NT2/D1 (cell line): ENCODE data around the gene ASPHD2.
A peak's percentile ranks its signal among the peaks of the same experiment; 100 is the strongest.

ENCODE experiments used
- DNase-seq: peaks from one replicate; pipeline ENCODE4 v3.0.0-alpha.2; 2011; ENCODE audit warnings: low read depth, low spot score
- H3K27me3 ChIP-seq: 2 replicates; pipeline ENCODE4 v1.6.0; 2011; ENCODE audit warnings: mild to moderate bottlenecking; ENCODE audit not compliant: insufficient read length, insufficient read depth
- H3K36me3 ChIP-seq: 2 replicates; pipeline ENCODE4 v1.6.1; 2011; ENCODE audit warnings: mild to moderate bottlenecking, low read length, mixed read lengths; ENCODE audit not compliant: insufficient read depth, insufficient read length
- H3K4me1 ChIP-seq: 2 replicates; pipeline ENCODE4 v1.5.1; 2011; ENCODE audit not compliant: insufficient read depth, insufficient read length
- H3K4me3 ChIP-seq: 2 replicates; pipeline ENCODE4 v1.5.1; 2011; ENCODE audit warnings: low read depth; ENCODE audit not compliant: insufficient read length
- H3K9ac ChIP-seq: 2 replicates; pipeline ENCODE4 v1.6.0; 2011; ENCODE audit warnings: low read depth; ENCODE audit not compliant: insufficient read length
- H3K9me3 ChIP-seq: 2 replicates; pipeline ENCODE4 v1.5.1; 2011; ENCODE audit warnings: mild to moderate bottlenecking, low read length; ENCODE audit not compliant: insufficient read depth
- SUZ12 ChIP-seq: IDR thresholded peaks from 2 replicates; pipeline ENCODE4 v1.6.1; 2011; ENCODE audit not compliant: insufficient read length, insufficient read depth; ENCODE audit errors: extremely low read depth
- YY1 ChIP-seq: IDR thresholded peaks from 2 replicates; pipeline ENCODE4 v1.6.1; 2011; ENCODE audit not compliant: insufficient read length, insufficient read depth
- ZNF274 ChIP-seq: IDR thresholded peaks from 2 replicates; pipeline ENCODE4 v1.6.1; 2011; ENCODE audit warnings: mild to moderate bottlenecking, low read depth, low read length

Gene ASPHD2

GRCh38 chr22:26416670-26417276, 12.3 kb upstream of the ASPHD2 start:
- no peak for DNase-seq
- Histone ChIP-seq H3K4me3 (no peak overlapping the region), H3K27me3 (no peaks in the 10 kb centered on the region), H3K4me1 (no peaks in the 10 kb centered on the region), H3K9ac (no peak overlapping the region), H3K9me3 (no peaks in the 10 kb centered on the region), H3K36me3 (no peaks in the 10 kb centered on the region)
- no peak for TF ChIP-seq SUZ12
- TF ChIP-seq ZNF274 = no peak
- TF ChIP-seq YY1 = no peak

GRCh38 chr22:26417406-26417805, 11.7 kb upstream of the ASPHD2 start:
- H3K36me3 ChIP-seq = no peaks in the 10 kb centered on the region
- no peak overlapping the region for H3K4me3 ChIP-seq
- H3K4me1 ChIP-seq = no peaks in the 10 kb centered on the region
- H3K27me3 ChIP-seq = no peaks in the 10 kb centered on the region
- no peak for DNase-seq
- no peak overlapping the region for H3K9ac ChIP-seq
- no peaks in the 10 kb centered on the region for H3K9me3 ChIP-seq
- TF ChIP-seq ZNF274 = no peak
- no peak for TF ChIP-seq YY1
- TF ChIP-seq SUZ12 = no peak

DNA sequence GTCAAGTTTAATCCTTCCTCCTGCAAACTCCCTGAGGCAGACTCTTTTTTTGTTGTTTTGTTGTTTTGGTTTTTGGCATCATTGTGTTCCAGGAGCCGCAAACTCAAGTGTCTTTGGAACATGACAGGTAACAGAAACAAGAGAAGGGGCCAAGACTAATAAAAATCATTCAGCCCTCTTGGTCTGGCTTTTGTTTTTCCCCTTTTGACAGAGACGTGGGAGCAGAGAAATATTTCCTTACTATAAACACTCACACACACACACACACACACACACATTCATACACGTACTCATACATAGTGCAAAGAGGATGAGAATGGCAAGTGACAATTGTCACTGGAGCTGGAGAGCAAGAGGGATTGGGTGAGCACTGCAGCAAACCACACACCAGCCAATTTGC, 10.4 kb upstream of the ASPHD2 start:
- TF ChIP-seq SUZ12 = no peak
- TF ChIP-seq ZNF274 = no peak
- TF ChIP-seq YY1 = no peak

DNA sequence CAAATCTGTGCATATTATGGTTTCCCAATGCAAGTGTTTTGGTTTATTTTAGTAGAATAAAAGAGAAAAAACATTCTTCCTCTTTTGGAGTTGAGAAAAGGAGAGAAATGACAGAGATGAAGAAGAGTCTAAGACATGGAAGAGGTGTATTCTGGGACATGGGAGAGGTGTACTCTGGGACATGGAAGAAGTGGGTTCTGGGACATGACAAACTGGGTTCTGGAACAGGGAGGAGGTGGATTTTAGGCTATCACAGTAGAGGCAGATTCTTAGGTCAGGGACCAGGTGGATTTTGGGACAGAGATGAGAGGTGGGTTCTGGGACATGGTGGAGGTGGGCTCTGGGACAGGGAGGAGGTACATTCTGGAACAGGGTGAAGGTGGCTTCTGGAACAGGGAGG, 2.1 kb upstream of the ASPHD2 start:
- peaks cover 12% of the 10 kb centered on the region for H3K9me3 ChIP-seq
- peaks cover 10% of the 10 kb centered on the region for H3K4me1 ChIP-seq
- DNase-seq = no peak
- no peak for TF ChIP-seq YY1
- TF ChIP-seq ZNF274 = no peak
- no peak for TF ChIP-seq SUZ12
- no peak overlapping the region for H3K9ac ChIP-seq
- H3K36me3 ChIP-seq = no peaks in the 10 kb centered on the region
- no peak overlapping the region for H3K4me3 ChIP-seq
- H3K27me3 ChIP-seq = peaks cover 29% of the 10 kb centered on the region

More for the DNA sequence above, 10.4 kb upstream of the ASPHD2 start:
- H3K36me3 ChIP-seq = no peaks in the 10 kb centered on the region
- DNase-seq = no peak
- H3K9me3 ChIP-seq = peaks cover 11% of the 10 kb centered on the region
- H3K4me1 ChIP-seq = no peaks in the 10 kb centered on the region
- H3K9ac ChIP-seq = no peak overlapping the region
- no peak overlapping the region for H3K4me3 ChIP-seq
- H3K27me3 ChIP-seq = no peaks in the 10 kb centered on the region

GRCh38 chr22:26429458-26430286, 612 bp downstream of the ASPHD2 start:
- DNase-seq = no peak
- Histone ChIP-seq H3K36me3 (peaks cover 14% of the 10 kb centered on the region), H3K9ac (peak overlapping the region; percentile 72), H3K4me1 (peaks cover 10% of the 10 kb centered on the region), H3K4me3 (peak overlapping the region; percentile 49), H3K9me3 (no peaks in the 10 kb centered on the region), H3K27me3 (peaks cover 29% of the 10 kb centered on the region)
- TF ChIP-seq ZNF274 (no peak), SUZ12 (no peak), YY1 (no peak)

DNA sequence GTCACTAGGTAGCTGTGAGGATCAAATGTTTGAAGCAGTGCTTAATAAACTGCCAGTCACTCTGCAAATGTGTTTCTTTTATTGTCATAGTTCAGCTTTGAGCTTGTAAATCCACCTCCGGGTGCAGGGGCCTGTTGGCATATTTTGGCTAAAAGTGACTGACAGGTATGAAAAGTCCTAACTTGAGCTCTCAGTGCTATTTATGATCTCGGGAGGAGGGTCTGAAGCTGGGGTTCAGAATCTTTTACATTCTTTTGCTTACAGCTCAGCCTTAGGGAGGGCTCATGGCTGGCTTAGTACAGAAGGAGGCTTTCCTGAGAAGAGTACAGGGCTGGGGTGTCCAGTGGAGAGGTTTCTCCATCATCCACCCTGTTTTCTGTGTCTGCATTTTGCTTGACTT, 1.5 kb downstream of the ASPHD2 start:
- peaks cover 29% of the 10 kb centered on the region for H3K27me3 ChIP-seq
- TF ChIP-seq SUZ12 (no peak), YY1 (no peak), ZNF274 (no peak)
- peaks cover 10% of the 10 kb centered on the region for H3K4me1 ChIP-seq
- H3K4me3 ChIP-seq = no peak overlapping the region
- H3K36me3 ChIP-seq = peaks cover 17% of the 10 kb centered on the region
- no peak for DNase-seq
- H3K9ac ChIP-seq = no peak overlapping the region
- no peaks in the 10 kb centered on the region for H3K9me3 ChIP-seq

- TF ChIP-seq YY1 (no peak), SUZ12 (no peak), ZNF274 (no peak)
- no peak for DNase-seq
- Histone ChIP-seq H3K27me3 (peaks cover 29% of the 10 kb centered on the region), H3K4me1 (peaks cover 10% of the 10 kb centered on the region), H3K9ac (no peak overlapping the region), H3K36me3 (peaks cover 21% of the 10 kb centered on the region), H3K4me3 (no peak overlapping the region), H3K9me3 (no peaks in the 10 kb centered on the region)
Measured at GRCh38 chr22:26431261-26431995, 2.4 kb downstream of the ASPHD2 start.
